GM19099 (cell line): ENCODE results near the gene EDNRA.

ENCODE experiments used
- POLR2A ChIP-seq: IDR thresholded peaks from 3 replicates; pipeline ENCODE4 v1.6.1; 2011; ENCODE audit warnings: low read depth; ENCODE audit not compliant: insufficient read length; ENCODE audit errors: extremely low read depth

Gene EDNRA

DNA sequence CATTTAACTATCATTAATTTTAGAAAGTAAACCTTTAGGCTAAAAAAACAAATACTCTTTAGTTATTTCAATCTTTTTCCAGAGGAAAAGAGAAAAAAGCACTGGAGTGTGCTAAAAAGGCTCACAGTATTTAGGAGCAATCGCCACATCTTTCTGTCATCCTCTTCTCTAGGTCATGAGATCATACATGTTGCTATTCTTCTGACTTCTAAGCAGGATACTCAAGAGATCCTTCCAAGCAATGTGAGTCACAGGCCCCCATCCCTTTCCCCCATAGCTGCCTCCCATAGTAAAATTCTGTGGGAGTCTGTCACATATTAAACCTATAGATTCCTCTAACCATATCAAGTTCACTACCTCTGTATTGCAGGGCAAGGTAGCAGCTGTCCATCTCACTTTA is 7.7 kb downstream of the EDNRA start:
- TF ChIP-seq POLR2A: no peak

GRCh38 chr4:147491086-147491485 is 10.2 kb downstream of the EDNRA start:
- no peak for TF ChIP-seq POLR2A

GRCh38 chr4:147492306-147492705 is 11.4 kb downstream of the EDNRA start:
- no peak for TF ChIP-seq POLR2A

DNA sequence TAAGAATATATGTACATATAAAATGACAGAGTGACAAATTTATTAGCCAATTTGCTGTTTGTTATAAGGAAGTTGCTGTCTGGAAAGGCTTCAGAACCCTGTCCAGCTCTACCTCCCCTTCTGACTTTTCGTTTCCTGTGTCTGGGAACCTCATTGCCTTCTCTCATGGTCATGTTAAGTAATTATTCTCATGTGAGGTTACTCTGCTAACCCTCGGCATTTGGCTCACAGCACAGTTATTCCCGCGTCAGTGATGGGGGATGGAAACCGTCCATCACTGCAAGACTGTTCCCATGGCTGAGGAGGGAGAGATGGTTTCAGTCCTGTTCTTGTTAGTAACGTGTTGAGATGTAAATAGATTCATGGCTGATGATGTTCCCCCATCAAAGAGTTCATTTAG is 11.9 kb downstream of the EDNRA start:
- TF ChIP-seq POLR2A: no peak

- no peak for TF ChIP-seq POLR2A
These were observed 12.4 kb downstream of the EDNRA start for GRCh38 chr4:147493307-147493706.

DNA sequence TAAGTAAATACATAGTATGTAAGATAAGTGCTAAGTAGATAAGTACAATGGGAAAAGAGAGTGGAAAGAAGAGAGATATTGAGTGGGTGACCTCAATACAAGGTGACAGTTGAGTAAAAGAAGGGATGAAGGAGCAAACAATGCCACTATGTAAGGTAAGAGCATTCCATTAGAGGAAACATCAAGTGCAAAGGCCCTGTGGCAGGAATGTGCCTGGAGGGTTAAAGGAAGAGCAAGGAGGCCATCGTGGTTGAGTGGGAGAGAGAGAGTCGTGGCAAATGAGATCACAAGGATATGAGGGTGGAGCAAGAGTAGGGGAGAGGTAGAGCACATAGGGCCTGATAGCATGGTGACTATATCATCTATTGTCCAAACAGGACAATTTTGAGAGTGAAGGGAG is 13.4 kb downstream of the EDNRA start:
- no peak for TF ChIP-seq POLR2A

DNA sequence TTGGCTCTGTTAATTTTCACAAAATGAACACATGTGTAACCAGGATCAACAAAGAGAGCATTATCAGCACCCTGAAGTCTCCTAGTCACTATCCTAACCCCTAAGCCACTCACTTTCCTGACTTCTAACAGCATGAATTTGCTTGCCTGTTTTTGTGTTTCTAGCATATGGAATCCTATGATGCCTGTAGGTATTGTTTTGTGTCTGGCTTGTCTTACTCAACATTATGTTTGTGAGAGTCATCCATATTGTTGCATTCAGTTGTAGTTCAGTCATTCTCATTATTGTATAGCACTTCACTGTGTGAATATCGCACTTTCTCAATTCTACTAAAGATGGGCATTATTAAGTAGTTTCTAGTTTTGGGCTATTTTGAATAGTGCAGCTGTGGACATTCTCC is 15.6 kb downstream of the EDNRA start:
- TF ChIP-seq POLR2A: no peak

GRCh38 chr4:147498031-147498660 is 17.2 kb downstream of the EDNRA start:
- no peak for TF ChIP-seq POLR2A

DNA sequence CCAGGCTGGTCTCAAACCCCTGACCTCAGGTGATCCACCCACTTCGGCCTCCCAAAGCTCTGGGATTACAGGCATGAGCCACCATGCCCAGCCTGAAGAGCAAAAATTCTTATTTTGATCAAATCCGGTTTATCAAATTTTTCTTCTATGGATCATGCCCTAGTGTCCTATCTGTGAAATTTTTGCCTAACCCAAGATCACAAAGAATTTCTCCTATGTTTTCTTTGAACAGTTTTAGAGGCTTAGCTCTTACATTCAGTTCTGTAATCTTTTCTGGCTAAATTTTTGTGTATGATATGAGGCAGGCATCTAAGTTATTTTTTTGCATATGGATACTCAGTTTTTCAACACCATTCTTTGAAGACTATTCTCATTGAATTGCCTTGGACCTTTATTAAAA is 27.4 kb downstream of the EDNRA start:
- TF ChIP-seq POLR2A: no peak

- no peak for TF ChIP-seq POLR2A
These were observed 28.5 kb downstream of the EDNRA start for GRCh38 chr4:147509386-147509785.

DNA sequence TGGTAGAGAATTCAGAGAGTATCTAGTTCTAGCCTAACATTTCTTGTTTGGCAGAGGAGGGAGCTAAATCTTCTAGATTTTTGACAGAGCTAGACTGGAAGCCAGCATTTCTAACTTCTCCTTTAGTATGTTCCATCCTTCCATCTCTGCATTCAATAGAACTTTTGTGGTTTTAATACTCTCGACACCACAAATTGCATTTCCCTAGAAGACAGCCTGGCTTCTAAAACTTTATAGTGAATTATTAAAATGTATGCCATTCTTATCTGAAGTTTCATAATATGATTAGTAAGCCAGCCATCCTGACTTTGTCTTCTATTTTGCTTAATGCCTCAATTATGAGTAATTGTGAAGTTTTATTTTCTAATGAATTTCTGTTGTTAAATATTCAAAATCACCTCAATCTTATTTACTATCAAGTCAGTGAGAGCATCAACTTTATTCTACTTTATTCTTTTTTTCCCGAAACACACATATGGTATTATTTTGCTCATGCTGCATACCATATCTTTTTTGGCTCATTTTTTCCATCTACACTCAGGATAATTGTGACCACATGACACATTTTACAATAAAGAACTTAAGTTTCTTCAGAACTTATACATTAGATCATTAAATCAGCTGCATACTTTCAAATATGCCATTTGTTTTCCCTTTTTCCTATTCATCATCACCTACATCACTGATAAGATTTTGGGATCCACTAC is 30.2 kb downstream of the EDNRA start:
- TF ChIP-seq POLR2A: no peak

- no peak for TF ChIP-seq POLR2A
These were observed 32.2 kb downstream of the EDNRA start for GRCh38 chr4:147513091-147513490.

DNA sequence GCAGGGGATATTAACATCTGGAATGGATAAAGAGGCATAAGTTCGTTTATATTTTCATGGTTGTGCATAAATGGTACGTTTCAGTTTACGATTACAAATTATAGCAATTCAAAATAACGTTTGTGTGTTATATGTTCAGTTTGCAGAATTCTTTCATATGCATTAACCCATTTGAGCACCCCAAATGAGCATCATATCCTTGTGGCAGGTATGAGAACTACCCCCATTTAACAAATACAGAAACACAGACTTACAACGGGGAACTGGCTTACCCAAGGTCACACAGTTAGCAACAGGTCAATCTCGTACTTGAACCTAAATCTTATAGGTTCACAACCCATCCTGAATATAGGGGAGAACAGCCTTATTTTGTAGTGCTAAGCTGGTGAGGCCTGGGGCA is 33.1 kb downstream of the EDNRA start:
- no peak for TF ChIP-seq POLR2A

DNA sequence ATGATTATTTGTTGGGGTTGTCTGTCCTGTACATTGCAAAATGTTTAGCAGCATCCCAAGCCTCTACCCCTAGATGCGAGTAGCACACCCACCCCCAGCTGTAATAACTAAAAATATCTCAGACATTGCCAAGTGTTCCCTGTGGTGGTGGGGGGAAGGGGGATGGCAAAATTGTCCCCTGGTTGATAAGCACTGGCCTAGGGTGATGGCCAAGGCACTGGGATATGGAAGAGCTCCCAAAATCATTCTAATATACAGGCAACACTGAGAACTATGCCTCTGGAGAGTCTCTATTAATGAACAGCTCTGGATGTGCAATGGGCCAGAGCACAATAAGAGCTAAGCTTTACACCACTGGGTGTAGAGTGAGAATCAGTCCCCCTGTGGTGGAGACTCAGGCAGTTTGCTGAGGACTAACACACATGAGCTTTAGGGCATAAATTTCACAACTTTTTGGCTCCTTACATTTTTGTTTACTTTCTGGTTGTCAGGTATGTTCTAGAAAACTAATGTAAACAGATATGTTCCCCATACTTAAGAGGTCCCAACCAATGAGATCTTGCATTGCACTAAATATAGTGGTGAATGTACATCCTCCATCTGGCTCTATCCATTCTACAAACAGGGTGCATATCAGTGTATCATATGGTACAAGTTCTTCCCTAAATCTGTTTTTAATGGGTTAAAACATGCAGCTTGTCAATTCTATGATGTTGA is 34.5 kb downstream of the EDNRA start:
- TF ChIP-seq POLR2A: no peak

- TF ChIP-seq POLR2A: no peak
These were observed 35.2 kb downstream of the EDNRA start for GRCh38 chr4:147516133-147516532.

DNA sequence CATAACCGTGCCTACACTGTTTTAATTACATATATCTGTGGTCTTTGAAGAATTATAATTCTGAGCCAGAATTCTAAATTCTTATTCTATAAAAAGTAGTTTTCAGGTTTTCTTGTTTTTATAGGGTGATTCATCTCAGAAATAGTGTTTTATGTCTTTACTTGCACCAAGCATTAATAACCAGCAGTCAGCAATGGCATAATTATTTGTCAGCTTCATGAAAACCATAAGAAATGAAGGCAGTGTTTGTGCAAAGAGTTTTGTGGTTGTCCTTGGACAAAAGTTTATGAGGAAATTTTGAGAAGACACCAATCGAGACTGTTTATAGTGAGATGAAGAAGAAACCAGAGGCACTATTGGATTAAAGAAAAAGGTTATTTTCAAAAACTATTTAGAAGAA is 37.2 kb downstream of the EDNRA start:
- TF ChIP-seq POLR2A: no peak

DNA sequence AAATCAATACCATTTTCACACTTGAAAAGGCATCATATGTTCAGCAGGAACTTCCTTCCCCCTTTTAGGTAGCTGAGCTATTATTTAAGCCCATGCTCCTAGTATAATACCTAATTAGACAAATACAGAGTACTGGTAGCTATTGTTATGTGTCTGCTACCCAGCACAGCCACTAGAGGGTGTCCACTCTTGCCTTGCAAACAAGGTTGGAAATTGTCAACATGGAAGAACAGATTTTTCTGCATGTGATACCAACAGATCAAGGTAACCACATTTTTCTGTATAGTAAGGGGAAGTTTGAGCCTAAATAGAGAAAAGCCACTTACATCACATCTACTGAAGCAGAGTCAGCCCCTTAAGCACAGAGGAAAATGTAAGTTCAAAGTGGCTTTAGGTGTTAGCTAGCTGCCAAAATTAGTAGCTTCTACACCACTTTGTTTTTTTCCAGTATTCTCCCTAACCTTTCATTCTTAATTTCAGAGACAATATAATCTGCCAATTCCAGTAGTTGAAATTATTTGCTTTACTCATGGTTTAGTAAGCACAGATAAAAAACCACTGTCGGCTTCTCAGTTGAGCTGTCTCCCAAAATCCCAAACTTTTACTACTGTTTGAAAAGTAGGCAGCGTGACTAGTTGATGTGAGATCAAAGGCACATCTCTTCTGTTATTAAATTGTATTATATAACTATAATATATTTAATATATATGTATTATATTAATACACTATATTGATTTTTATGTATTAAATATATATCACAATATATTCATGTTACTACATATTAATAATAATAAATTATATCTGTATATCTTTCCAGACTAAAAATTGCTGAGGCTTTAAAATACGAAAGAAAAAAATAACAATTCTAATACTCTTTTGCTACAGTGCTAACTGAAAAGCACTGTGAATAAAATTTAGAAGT is 38.2 kb downstream of the EDNRA start:
- TF ChIP-seq POLR2A: no peak
